ENCODE data around the gene FLOT1.
A peak's percentile ranks its signal among the peaks of the same experiment; 100 is the strongest.
"Not testable (repeated sequence)": the region's sequence is repeated elsewhere in the genome, so short reads cannot be mapped to it uniquely, and the experiment has no call there.

Gene FLOT1

DNA sequence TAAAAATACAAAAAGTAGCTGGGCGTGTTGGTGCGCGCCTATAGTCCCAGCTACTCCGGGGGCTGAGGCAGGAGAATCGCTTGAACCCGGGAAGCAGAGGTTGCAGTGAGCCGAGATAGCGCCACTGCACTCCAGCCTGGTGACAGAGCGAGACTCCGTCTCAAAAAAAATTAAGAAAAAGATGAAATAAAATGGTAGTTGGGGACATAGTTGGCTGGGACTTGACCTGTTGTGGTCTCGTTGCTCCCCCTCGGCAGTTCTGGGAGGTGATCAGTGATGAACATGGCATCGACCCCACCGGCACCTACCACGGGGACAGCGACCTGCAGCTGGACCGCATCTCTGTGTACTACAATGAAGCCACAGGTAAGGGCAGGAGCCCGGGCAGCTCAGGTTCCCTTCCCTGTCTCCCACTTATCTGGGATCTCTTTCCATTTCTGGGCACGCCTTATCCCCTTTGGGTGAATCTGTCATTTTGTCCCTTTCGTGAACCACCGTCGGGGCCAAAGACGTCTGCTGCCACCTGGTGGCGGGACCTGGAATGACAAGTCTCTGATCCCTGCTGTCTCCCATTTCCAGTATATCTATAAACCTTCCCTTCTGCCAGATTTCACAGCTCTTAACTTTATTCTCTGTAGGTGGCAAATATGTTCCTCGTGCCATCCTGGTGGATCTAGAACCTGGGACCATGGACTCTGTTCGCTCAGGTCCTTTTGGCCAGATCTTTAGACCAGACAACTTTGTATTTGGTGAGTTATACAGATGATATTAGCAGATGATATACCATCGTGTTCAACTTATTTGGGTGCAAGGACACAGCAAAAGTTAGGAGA, 20.0 kb downstream of the FLOT1 start:
- DNase-seq: peak; percentile 86

DNA sequence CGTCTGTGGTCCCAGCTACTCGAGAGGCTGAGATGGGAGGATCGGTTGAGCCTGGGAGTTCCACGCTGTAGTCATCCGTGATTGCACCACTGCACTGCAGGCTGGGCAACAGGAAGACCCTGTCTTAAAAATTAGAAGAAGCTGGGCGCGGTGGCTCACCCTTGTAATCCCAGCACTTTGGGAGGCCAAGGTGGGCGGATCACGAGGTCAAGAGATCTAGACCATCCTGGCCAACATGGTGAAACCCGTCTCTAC, 20.5 kb downstream of the FLOT1 start:
- DNase-seq: not testable (repeated sequence)

DNA sequence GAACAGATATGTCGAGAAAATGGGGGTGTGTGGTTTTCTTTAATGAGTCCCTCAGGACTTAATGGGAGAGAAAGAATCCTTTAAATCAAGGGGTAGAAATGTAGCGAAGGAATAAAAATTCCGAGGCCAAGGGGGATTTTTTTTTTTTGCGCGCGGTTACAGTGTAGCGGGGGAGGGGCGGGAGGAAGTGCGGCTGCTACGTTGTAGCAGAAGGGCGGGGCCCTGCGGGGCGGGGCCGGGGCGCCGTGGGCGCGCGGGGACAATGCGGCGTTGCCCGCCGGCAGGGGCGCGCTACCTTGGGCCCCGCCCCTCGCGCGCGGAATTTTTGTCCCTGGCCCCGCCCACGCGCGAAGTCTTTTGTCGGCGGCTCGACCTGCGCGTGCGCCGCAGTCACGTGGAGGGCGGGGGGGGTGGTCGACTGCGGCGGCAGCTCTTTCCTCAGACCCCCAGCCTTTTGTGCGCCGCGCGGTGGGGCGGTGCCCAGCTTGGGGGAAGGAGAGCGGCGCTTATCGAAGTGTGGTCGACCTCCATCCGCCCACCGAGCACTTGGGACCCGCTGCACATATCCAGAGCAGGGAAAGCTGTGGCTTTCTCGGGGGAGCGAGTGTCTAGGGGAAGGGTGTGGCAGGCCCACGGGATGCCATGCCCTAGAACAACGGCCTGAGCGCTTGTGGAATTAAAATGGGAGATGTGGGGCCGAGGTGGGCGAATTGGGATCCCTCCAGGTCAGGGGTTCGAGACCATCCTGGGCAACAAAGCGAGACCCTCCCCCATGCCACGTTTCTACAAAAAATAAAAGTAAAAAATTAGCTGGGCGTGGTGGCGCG, 21.1 kb downstream of the FLOT1 start:
- peak; percentile 97 for DNase-seq

DNA sequence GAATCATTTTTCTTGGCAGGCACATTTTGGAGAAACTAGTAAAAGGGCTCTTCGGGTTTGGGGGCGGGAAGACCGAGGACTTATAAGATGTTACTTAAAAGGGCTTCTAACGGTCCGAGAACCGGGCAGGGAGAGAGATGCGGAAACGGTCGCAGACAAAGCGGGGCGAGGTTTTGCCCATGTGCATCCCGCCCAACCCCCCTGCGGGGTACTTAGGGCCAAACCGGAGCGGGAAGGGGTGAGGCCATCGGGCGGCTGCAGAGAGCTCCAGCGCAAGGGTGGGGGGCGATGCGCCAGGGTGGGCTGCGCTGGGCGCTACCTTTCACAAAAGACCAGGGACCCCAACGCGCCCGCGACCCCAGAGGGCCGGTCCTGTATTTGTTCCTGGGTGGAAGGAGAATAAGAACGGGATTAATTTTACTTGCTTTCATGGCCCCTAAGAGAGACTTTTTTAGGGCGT, 21.7 kb downstream of the FLOT1 start:
- DNase-seq: peak; percentile 67

DNA sequence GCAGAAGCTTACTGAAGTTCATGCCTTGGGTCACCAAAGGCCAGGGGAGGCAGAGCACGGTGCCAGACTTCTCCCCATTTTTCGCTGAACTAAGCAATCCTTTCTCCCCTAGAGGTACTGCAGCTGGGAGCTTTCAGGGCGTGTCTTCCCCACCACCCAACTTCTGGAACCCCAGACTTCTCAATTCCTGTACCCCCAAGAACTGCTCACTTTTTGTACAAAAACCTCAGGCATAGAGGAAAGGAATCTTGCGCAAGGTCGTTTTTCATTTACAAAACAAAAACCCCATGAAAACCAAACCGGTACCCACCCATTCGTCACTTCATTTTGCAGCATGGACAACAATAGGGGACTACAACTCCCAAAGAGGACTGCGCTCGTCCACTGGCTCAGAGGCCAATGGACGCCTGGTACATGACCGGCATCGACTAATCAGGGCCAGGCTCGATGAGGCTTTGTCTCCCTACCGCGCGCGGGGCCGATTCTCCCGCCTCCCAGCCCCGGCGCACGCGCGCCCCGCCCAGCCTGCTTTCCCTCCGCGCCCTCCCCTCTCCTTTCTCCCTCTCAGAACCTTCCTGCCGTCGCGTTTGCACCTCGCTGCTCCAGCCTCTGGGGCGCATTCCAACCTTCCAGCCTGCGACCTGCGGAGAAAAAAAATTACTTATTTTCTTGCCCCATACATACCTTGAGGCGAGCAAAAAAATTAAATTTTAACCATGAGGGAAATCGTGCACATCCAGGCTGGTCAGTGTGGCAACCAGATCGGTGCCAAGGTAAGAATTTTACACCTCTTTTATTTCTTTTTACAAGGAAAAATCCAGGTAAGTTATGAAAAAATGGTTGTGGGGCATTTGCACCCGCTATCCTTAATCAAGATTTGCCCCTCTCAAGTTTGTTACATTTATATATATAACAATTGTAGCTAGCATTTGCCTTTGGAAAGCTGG, 22.4 kb downstream of the FLOT1 start, which contains the start of gene TUBB:
Gene TUBB, plus strand, starts transcription at position 562 of the 947 bp plus-strand sequence. Its CDS starts 155 bp downstream, at position 717.
- peak; percentile 97 for DNase-seq

DNA sequence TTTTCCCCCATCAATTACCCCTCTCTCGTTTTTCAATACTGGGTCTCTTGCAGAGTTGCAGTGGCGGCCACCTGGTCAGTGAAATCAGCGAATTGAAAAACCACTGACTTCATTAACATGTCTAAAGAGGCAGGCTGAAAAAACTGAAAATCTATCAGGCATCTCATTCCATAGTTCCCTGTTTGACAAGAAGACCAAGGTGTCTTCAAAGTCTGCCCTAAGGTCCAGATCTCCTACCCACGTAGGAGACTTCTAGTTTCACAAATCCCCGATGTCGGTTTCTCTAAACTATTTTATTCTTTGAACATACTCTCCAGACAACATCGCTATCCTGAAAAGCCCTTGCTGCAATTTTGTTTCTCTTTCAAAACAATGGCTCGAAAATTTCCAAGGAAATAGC, 23.1 kb downstream of the FLOT1 start:
- no peak for DNase-seq

DNA sequence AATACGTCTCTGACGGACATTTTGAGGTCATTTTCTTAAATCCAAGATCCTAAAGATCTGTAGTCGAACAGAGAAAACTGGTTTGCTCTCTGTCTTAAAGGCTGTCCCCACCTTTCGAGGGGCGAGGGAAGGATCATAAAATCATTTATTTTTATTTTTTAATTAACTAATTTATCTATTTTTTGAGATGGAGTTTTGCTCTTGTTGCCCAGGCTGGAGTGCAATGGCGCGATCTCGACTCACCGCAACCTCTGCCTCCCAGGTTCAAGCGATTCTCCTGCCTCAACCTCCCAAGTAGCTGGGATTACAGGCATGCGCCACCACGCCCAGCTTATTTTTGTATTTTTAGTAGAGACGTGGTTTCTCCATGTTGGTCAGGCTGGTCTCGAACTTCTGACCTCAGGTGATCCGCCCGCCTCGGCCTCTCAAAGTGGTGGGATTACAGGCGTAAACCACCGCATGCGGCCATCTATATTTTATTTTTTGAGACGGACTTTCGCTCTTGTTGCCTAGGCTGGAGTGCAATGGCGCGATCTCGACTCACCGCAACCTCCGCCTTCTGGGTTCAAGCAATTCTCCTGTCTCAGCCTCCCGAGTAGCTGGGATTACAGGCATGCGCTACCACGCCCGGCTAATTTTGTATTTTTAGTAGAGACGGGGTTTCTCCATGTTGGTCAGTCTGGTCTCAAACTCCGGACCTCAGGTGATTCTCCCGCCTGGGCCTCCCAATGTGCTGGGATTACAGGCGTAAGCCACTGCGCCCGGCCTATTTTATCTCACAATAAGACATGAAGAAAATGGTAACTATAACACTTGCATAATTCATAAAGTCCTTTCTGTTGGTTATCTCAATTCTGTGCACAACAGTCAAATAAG, 24.4 kb downstream of the FLOT1 start:
- DNase-seq: not testable (repeated sequence)

DNA sequence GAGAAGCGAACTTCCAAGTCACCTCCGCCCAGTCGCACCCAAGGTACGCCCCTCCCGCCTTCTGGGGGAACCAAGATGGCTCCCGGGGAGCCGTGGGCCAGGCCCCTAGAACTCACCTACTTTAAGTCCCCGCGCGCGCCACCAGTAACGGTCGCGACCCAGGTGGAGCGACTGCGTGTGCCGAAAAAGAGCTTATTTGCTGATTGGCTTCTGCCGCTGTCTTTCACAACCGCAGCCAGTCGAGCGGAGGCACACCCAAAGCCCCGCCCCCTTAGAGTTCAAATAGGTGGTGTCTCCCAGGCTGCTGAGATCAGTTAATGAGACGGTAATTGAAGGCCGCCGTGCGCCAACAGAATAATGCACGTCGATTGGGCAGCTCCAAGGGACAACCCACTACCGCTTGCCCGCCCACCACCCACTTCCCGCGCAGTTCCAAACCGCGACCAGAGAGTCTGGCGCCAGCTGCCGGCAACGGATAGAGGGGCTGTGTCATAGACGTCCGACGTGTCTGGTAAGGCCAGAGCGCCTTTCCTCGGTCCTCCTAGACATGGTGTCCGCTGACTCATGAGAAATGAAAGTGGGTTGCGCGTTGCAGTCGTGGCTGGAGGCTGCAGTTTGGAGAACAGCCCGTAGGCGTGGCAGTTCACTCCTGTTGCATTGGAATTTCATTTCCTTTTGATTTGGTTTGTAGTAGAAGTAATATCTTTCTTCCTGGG, 25.2 kb downstream of the FLOT1 start, which contains the start of gene MDC1:
Gene MDC1, minus strand, starts transcription at position 153 of the 716 bp plus-strand sequence. CDS start 2,106 bp downstream, outside the sequence.
- DNase-seq: peak; percentile 99

DNA sequence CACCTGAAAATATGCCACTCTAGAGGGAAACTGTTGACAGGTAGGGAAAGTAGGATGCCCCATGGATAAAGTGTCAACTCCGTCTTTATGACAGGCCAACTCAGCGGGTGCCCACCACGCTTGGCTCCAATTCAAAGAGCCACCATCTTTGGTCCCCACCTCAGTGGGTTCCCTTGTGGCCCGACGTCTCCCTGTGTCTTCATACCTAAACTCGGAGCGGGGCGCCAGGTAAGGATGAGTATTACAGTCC, 25.7 kb downstream of the FLOT1 start:
- no peak for DNase-seq

DNA sequence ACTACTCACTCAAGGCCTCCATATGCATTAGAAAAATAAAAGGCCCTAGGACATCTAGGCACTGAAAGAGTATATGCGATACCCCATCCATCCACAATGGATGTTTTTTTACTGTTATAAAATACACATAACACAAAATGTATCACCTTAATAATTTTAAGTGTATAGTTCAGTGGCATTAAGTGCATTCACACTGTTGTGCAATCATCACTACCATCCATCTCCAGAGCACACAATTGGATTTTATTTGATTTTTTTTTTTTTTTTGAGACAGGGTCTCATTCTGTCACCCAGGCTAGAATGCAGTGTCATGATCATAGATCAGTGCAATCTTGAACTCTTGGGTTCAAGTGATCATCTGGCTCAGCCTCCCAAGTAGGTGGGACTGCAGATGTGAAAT, 28.2 kb downstream of the FLOT1 start:
- no peak for DNase-seq

DNA sequence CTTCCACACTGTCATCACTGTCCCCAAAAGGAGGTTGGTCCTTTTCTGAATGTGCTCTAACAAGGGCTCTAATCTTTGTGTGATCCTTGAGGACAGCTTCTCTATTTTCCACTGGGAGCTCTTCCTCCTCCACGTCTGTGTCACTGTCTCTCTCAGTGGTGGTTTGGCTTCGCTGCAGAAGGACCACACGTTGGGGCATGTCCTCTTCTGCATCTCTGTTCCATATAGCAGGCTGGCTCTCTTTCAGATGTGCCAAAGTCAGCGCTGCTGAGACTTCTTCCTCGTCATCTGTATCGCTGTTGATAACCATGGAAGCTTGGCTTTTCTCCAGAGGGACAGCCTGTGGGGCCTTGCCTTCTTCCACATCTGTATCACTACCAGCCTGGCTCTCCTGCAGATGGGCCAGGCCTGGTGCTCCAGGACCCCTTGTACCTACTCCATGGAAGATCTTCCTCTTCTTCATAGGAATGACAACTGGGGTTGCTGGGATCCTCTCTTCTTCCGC, 30.0 kb downstream of the FLOT1 start:
- DNase-seq: no peak

DNA sequence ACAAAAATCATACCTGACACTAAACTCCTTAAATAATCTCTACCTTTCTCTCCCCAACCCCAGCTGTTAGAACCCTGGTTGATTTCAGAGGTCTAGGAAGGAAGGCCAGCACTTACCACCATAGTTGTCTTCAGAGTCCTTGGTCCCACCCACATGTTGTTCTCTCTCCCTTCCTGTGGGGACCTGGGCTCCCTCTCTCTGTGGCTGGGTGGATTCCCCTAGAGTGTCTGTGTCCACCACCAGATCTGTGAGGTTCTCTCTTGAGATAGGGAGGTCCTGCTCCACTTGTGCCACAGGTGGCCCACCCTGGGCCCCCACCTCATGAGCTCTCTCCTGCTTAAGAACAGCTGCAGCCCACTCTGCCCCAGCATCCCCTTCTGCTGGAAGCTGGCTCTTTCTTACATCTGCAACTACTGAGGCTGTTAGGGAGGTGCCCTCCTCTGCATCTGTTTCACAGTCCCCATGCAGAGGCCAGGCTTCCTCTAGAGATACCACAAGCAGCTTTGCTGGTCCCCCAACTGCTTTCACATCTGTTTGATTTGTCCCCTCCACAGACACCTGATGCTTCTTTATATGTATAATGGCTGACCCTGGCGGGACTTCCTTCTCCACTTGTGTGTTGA, 30.6 kb downstream of the FLOT1 start:
- DNase-seq: no peak

DNA sequence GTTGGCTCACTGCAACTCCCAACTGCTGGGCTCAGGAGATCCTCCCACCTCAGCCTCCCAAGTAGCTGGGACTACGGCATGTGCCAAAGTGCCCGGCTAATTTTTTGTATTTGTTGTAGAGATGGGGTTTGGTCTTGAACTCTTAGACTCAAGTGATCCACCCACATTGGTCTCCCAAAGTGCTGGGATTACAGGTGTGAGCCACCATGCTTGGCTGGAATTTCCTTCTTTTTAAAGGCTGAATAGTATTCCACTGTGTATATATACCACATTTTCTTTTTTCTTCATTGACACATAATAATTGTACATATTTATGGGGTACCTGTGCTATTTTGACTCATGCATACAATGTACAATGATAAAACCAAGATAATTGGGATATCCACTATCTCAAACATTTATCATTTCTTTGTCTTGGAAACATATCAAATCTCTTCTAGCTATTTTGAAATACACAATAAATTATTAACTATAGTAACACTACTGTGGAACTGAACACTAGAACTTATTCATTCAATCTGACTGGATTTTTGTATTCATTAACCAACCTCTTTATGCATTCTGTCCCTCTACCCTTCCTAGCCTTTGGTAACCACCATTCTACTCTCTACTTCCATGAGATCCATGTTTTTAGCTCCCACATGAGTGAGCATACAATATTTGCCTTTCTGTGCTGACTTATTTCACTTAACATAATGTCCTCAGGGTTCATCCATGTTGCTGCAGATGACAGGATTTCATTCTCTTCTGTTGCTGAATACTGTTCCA, 33.2 kb downstream of the FLOT1 start:
- DNase-seq: no peak

DNA sequence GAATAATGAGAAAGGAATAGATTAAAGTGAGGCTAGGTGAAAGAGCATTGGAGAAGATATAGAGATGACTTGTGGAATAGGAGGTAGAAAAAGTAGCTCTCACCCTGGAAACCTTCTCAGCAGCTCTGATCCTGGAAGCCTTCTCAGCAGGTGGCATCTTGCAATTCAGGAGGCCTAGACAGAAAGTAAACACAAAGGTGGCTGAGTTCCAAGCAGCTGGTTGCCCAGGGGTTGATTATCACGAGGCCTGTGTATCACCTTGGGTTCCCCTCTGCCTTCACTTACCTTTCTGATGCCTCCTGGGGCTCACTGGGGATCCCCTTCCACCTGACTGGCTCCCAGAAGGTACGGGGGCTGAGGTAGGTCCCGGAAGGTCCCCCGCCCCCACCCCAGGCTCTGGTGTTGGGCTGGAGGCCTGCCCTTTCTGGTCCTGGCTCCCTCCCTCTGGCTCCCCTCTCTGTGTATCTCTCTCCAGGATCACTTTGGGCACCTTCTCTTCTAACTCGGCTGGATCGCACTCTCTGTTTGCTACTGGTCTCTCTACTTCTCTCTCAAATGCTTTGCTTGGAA, 35.1 kb downstream of the FLOT1 start:
- DNase-seq: no peak

DNA sequence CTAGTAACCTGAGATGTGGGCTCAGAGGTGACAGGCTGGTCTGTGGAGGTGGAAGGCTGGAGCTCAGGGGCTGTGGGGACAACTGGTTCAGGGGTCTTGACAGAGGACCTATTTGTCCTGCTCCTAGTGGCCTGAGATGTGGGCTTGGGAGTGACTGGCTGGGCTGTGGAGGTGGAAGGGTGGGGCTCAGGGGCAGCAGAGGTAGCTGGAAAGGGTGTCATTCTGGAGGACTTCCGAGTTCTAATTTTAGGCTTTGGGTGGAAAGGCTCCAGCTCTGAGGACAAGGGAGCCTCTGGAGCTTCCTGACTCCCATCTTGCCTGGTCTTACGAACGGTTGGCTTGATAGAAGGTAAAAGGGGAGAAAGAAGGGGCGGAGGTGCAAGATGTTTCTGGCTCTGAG, 36.9 kb downstream of the FLOT1 start:
- DNase-seq: no peak

DNA sequence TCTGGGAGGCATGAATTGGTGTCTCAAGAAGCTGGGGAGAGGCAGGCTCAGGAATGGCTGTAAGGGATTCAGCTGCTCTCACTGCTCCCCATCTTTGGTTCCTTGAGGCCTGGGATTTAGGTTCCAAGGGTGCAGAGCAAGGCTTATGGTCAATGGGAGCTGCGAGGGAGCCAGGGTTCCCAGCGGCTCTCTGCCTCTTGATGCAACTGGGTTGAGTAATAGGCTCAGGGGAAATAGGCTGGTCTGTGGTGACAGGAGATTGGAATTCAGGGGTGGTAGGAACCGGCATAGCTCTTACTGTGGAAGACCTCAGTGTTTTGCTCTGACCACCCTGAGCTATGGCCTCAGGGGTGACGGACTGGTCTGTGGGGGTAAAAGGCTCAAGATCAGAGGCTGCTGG, 38.7 kb downstream of the FLOT1 start:
- DNase-seq: no peak

DNA sequence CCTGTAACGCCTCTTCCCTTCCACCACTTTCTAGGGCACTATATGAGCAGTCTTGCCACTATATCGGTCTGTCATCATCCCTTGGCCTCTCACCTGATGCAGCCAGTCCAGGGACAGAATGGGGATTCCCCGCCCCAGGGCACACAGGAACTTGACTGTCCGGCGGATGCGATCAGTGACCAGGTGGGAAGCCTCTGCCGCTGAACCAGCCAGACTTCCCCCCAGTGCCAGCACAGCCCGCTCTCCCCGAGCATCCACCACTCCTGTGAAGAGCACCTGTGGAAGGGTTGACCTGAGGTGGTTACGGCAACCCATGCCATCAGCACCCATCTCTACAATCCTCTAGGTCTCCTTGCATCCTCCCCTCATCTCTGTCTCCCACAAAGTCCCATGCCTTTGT, 39.5 kb downstream of the FLOT1 start:
- DNase-seq: no peak

DNA sequence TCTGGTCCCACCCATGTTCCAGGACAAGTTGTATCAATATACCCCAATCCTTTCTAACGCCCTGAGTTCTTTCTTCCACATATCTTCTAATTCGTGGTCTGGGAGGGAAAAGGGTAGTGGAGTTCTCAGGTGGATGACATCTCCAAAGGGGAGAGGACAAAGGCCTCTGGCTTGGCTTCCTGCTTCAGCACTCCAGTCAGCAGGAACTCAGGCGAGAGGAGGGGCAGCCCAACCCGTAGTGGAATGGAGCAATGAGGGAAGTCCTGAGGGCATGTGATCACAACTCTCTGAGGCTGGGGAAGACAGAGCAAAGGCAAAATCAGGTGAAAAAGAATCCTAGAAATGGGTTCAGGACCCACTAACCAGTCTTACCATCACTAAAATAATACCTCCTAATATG, 42.1 kb downstream of the FLOT1 start:
- DNase-seq: no peak

DNA sequence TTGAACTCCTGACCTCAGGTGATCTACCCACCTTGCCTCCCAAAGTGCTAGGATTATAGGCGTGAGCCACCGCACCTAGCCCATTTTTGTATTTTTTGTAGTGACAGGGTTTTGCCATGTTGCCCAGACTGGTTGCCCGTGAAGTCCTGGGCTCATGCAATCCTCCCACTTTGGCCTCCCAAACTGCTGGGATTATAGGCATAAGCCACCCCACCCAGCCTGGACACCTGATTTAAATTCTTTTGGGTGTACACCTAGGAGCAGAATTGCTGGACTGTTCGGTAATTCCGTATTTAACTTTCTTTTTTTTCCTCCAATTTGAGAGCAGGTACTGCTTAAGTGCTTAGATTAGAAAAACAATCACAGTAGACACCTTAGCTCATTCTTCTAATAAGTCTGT, 46.1 kb downstream of the FLOT1 start:
- no peak for DNase-seq
